ENCODE data around the gene GNG7.
"Not testable (repeated sequence)": the region's sequence is repeated elsewhere in the genome, so short reads cannot be mapped to it uniquely, and the experiment has no call there.

Gene GNG7

GRCh38 chr19:2483484-2484151 lies 218.9 kb downstream of the GNG7 start:
- no peak for DNase-seq (ENCODE audit: low spot score)

- DNase-seq (ENCODE audit: low spot score), result no peak
Observed at GRCh38 chr19:2483084-2483483, 219.4 kb downstream of the GNG7 start.

DNA sequence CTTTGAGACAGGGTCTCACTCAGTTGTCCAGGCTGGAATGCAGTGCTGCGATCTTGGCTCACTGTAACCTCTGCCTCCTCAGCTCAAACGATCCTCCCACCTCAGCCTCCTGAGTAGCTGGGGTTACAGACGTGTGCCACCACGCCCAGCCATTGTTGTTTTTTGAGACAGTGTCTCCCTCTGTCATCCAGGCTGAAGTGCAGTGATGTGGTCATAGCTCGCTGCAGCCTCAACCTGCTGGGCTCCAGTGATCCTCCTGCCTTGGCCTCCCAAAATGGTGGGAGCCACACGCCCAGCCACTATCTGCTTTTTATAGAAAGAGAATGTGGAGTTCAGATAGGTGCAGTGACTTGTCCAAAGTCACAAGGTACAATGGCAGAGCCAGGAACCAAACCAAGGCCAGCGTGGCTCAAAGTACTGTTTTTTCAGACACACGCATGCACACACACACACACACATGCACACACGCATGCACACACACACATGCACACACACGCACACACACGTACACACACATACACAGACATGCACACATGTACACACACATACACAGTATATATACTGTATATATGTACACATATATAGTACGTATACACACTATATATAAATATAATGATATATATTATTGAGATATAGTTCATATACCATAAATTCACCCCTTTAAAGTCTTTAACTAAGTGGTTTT lies 220.0 kb downstream of the GNG7 start:
- DNase-seq (ENCODE audit: low spot score), result no peak

DNA sequence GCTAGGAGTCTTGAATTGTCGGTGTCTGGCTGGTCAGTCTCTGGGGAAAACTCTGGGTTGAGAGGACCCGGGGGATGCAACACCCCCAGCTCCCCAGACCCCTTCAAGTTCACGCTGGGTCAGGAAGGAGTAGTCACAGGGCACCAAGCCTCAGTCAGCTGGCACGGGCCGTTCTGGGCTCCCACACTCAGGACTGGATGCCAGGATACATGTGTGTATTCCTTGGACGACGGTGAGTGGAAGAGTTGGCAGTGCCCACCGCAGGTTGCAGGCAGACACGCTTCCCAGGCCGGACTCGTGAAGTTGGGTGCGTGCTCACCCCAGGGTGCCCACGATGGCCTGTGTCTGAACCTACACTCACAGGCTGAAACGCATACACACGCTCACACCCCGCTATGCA lies 221.0 kb downstream of the GNG7 start:
- DNase-seq (ENCODE audit: low spot score), result no peak

GRCh38 chr19:2479556-2480194 lies 222.8 kb downstream of the GNG7 start:
- no peak for DNase-seq (ENCODE audit: low spot score)

GRCh38 chr19:2478756-2479555 lies 223.5 kb downstream of the GNG7 start:
- DNase-seq (ENCODE audit: low spot score), result peak; percentile 59

DNA sequence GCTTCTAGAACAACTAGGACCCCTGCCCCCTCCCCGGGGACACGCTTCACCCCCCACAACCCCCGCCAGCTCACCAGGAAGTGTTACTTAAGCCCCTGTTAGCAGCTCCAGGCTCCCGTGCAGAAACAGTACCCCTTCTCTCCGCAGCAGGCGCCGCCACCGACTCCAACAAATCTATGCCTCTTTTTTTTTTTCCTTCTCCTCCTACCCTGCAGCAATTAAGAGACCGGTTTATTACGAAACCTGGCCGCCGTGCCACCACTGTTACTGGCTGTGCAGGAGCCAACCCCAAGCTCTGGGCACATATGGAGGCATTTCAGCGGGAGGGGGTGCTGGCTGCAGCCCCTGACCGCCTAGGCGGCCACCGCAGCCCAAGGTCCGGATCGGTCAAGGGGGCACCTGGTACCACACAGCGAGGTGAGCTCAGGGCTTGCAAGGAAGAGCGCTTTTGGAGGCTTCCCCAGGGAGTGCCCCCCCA lies 224.2 kb downstream of the GNG7 start:
- DNase-seq (ENCODE audit: low spot score), result peak; percentile 48

GRCh38 chr19:2477732-2478191 lies 224.7 kb downstream of the GNG7 start:
- no peak for DNase-seq (ENCODE audit: low spot score)

DNA sequence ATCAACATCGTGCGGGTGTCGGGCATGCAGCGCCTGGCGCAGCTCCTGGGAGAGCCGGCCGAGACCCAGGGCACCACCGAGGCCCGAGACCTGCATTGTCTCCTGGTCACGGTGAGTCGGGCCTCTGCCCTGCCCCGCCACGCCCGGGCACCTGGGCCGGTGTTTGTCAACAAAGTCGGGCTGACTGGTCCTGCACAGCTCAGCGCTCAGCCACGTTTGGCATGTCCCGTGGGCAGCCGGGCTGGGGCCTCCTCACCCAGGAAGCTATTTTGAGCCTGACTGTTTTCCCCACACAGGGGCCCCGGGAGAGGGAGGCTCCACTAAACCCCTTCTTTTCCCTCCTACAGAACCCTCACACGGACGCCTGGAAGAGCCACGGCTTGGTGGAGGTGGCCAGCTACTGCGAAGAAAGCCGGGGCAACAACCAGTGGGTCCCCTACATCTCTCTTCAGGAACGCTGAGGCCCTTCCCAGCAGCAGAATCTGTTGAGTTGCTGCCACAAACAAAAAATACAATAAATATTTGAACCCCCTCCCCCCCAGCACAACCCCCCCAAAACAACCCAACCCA lies 225.3 kb downstream of the GNG7 start:
- no peak for DNase-seq (ENCODE audit: low spot score)

DNA sequence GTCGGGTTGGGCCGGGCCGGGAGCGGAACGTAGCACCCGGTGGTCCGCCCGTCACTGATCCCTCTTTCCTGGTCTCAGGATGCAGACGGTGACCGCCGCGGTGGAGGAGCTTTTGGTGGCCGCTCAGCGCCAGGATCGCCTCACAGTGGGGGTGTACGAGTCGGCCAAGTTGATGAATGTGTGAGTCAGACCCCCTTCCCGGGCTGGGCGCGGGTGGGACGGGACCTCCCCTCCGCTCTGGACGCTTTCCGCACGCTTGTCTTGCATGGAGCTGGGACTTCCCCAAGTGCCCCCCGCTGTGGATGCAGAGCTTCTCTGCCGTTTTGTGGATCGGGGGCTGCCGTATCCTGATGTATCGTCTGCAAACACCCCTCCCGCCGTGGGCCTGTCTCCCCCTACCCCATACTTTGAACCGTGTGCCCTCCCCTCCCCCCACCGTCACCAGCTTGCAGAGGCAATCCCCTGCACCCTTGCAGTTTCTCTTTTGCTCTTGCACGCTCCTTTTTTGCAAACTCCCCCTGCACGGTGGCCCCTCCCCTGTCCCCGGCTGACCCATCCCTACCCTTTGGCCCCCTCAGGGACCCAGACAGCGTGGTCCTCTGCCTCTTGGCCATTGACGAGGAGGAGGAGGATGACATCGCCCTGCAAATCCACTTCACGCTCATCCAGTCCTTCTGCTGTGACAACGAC lies 225.9 kb downstream of the GNG7 start:
- DNase-seq (ENCODE audit: low spot score), result peak; percentile 57

GRCh38 chr19:2475702-2476450 lies 226.6 kb downstream of the GNG7 start, which contains the start of gene GADD45B:
Gene GADD45B, plus strand, starts transcription at chr19:2476127. Its CDS starts 232 bp downstream, at chr19:2476359.
- DNase-seq (ENCODE audit: low spot score), result peak; percentile 98

- DNase-seq (ENCODE audit: low spot score), result peak; percentile 66
Observed at GRCh38 chr19:2475018-2475701, 227.3 kb downstream of the GNG7 start.

DNA sequence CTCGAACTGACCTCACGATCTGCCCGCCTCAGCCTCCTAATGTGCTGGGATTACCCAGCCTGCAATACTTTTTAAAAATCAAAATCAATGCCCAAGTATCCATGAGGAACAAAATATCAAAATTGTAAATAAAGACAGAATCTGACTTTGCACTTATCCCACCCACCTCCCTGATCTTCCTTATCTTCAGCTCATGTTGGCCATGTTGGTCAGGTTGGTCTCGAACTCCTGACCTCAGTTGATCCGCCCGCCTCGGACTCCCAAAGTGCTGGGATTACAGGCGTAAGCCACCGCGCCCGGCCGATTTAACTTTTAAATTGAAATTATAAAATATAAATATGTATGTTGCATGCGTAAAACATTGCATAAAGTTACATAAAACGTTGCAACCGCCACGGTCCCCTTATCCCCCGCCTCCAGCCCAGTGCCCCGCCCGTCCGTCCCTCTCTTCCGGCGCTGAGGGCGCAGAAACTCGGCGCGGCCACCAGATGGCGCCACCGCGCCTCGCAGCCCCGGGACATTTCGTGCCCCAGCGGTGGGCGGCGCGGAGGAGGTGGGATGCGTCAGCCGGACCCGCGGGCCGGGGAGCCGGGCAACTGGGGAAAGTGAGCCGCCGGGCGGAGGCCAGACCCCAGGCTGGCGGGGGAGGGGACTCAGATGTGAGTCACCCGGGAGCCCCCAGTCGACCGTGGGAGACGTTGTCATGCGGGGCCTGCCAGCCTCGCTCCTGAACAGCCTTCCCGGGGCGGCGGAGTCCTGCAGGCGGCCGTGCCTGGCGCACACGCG lies 228.1 kb downstream of the GNG7 start:
- DNase-seq (ENCODE audit: low spot score), result peak; percentile 87

DNA sequence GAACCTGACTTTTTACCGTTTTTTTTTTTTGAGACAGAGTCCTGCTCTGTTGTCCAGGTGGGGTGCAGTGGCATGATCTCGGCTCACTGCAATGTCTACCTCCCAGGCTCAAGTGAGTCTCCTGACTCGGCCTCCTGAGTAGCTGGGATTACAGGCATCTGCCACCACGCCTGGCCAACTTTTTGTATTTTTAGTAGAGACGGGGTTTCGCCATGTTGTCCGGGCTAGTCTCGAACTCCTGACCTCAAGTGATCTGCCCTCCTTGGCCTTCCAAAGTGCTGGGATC lies 232.6 kb downstream of the GNG7 start:
- DNase-seq (ENCODE audit: low spot score), result not testable (repeated sequence)

DNA sequence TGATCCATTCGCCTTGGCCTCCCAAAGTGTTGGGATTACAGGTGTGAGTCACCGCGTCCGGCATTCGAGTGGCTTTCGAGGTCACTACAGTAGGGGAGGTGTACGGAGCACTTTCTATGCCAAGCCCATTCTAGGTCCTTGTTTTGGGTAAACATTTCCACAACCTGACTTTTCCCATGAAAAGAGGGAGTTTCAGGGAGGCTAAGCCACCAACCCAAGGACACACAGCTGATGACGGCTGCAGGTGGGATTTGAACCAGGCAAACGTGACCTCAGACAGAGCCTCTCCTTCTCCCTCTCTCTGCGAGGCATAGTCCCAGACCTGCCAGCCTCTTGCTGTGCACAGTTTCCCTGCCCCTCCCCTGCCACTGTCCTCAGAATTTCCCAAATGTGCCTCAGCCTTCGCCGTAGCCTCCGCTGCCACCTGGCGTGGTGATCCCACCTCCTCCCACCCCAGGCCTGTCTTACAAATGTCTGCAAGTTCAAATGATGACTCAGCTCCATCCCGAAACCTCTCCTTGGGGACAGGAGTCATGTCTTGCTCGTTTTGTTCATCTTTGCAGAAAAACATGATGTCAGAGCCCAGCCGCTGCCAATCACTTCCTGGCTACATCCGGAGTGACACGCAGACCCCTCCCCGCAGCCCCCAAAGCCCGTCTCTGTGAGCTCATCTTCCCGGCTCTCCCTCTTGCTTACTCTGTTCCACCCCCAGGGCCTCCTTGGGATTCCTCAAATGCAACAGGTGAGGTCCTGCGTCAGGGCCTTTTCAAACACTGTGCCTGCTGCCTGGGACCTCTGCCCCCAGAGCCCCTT lies 233.2 kb downstream of the GNG7 start:
- no peak for DNase-seq (ENCODE audit: low spot score)

DNA sequence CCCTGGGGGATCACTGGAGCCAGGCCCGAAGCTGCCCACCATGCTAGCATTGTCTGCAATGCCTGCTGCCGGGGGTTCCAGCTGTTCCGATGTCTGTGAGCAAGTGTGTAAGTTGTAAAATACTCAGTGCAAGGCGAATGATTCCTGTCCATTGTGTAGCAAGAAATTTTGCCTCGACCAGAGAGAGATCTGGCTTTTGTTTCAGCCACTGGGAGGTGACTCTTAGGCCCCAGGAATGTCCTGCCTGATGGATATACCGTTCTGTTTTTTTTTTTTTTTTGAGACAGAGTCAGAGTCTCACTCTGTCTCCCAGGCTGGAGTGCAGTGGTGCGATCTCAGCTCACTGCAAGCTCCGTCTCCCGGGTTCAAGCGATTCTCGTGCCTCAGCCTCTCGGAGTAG lies 233.9 kb downstream of the GNG7 start:
- DNase-seq (ENCODE audit: low spot score), result no peak

DNA sequence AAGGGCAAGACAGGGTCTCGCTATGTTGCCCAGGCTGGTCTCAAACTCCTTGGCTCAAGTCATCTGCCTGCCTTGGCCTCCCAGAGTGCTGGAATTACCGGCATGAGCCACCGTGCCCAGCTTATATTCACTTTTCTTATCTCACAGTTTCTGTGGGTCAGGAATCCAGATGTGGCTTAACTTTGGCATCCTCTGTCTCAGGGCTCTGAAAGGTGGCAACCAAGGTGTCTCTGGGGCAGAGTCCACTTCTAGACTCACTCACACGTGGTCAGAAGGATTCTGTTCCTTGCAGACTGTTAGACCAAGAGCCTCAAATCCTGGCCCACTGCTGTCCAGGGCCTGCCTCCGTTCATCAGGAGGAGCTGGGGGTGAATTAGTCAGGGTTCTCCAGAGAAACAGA lies 238.1 kb downstream of the GNG7 start:
- no peak for DNase-seq (ENCODE audit: low spot score)

- DNase-seq (ENCODE audit: low spot score), result not testable (repeated sequence)
Observed at GRCh38 chr19:2463694-2464093, 238.8 kb downstream of the GNG7 start.

All from CD4-positive, alpha-beta T cell treated with Interleukin-15 for 4 hours (primary cell).